Activated CD4-positive, alpha-beta T cell treated with anti-CD3 and anti-CD28 coated beads, Interleukin-2, amount 10 ng/mL, durations not matched to agents 7 days and 5 days (primary cell): ENCODE results near the gene SUSD4. TPM values are rescaled to one million over a fixed set of nuclear protein-coding genes. Genes with fewer than 3 reads are reported as not detected.

Source experiments
- CTCF ChIA-PET: fragments of 350-600 bp; sonication (Branson Sonifier 250); formaldehyde crosslinking; loops from one replicate; lab custom pipeline; 2021; ENCODE audit warnings: antibody characterized with exemption; lab: Charles Lee
- POLR2A ChIA-PET: fragments of 350-600 bp; sonication (Branson Sonifier 250); formaldehyde crosslinking; loops from one replicate; lab custom pipeline; 2021; ENCODE audit warnings: antibody characterized with exemption; lab: Charles Lee
- DNase-seq: peaks from one replicate; pipeline ENCODE4 v3.0.0-alpha.2; 2020
- H3K27ac Mint-ChIP-seq: one replicate; pipeline ENCODE4 v1.8.0; 2021; ENCODE audit warnings: mild to moderate bottlenecking, moderate library complexity, mixed read lengths
- H3K27me3 Mint-ChIP-seq: one replicate; pipeline ENCODE4 v1.8.0; 2021; ENCODE audit warnings: mixed read lengths
- H3K36me3 Mint-ChIP-seq: one replicate; pipeline ENCODE4 v1.8.0; 2021; ENCODE audit warnings: low read depth, mixed read lengths
- H3K4me1 Mint-ChIP-seq: one replicate; pipeline ENCODE4 v1.8.0; 2021; ENCODE audit warnings: mixed read lengths
- H3K4me3 Mint-ChIP-seq: one replicate; pipeline ENCODE4 v1.8.0; 2021; ENCODE audit warnings: mild to moderate bottlenecking, moderate library complexity, mixed read lengths
- H3K9me3 Mint-ChIP-seq: one replicate; pipeline ENCODE4 v1.8.0; 2021; ENCODE audit warnings: mixed read lengths
- total RNA-seq, 2 experiments: library from RNA; stranded (reverse); gene quantifications; one replicate each; pipeline ENCODE4 v1.2.3, GENCODE V29; 2021

SUSD4 gene
- total RNA-seq, 2 experiments from 2014 or later: 2.9 to 4.8 TPM

- no peak overlapping the region for H3K27ac Mint-ChIP-seq
- peaks cover 4% of the 10 kb centered on the region for H3K9me3 Mint-ChIP-seq
- H3K27me3 Mint-ChIP-seq: no peaks in the 10 kb centered on the region
- ChIA-PET POLR2A (no interaction called here), CTCF (interaction anchor here (0.8 to 1.6 kb wide), 3 partner anchors 29 to 230 kb away, joined by 3 to 4 read pairs (median 3); no protein-coding TSS in a partner anchor)
- no peaks in the 10 kb centered on the region for H3K36me3 Mint-ChIP-seq
- peaks cover 30% of the 10 kb centered on the region for H3K4me1 Mint-ChIP-seq
- no peak for DNase-seq
- H3K4me3 Mint-ChIP-seq: no peak overlapping the region
Observed at GRCh38 chr1:223249854-223250631, 113.9 kb downstream of the SUSD4 start.

GRCh38 chr1:223248770-223249140, 115.2 kb downstream of the SUSD4 start:
- H3K4me3 Mint-ChIP-seq: no peak overlapping the region
- no peaks in the 10 kb centered on the region for H3K36me3 Mint-ChIP-seq
- peak overlapping the region; percentile 21 for H3K27ac Mint-ChIP-seq
- peaks cover 4% of the 10 kb centered on the region for H3K9me3 Mint-ChIP-seq
- no peaks in the 10 kb centered on the region for H3K27me3 Mint-ChIP-seq
- ChIA-PET CTCF (no interaction called here), POLR2A (no interaction called here)
- DNase-seq: peak; percentile 60
- peaks cover 42% of the 10 kb centered on the region for H3K4me1 Mint-ChIP-seq

- Mint-ChIP-seq H3K9me3 (peaks cover 4% of the 10 kb centered on the region), H3K4me3 (no peak overlapping the region), H3K27me3 (no peaks in the 10 kb centered on the region), H3K4me1 (peaks cover 42% of the 10 kb centered on the region), H3K27ac (peak overlapping the region; percentile 42), H3K36me3 (no peaks in the 10 kb centered on the region)
- ChIA-PET CTCF (no interaction called here), POLR2A (no interaction called here)
- no peak for DNase-seq
Observed at GRCh38 chr1:223248001-223248769, 115.8 kb downstream of the SUSD4 start.

DNA sequence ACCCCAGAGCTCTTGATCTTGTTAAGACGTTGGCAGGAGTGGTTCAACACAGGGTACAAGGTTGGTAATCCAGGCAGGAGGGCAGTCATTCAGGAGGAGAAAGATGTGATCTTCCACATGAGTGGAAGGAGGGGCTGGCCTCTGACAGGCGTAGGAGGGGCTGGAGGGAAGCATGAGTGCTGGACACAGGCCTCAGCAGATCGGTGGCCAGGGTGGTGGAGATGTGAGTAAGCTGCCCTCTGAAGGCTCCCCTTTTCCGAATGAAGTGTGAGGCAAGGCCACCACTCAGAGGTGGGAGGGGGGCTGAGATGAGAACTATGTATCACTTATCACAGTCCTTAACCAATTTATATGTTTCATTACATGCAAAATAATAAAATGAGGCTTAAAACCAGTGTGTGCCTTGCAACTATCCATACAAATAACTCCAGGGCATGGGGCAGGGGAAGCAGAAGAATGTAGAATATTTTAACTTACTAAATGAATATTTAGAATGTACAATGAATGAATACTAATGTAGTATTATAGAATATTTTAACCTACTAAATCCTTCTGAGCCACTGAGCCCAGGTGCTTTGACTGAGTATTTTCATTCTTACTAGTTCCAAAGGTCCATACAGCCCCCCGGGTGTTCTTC, 117.4 kb downstream of the SUSD4 start:
- ChIA-PET CTCF (interaction anchor here (1.2 kb wide), 1 partner anchor 112 kb away, joined by 3 read pairs; no protein-coding TSS in a partner anchor), POLR2A (no interaction called here)
- Mint-ChIP-seq H3K27me3 (no peaks in the 10 kb centered on the region), H3K9me3 (peaks cover 4% of the 10 kb centered on the region), H3K27ac (no peak overlapping the region), H3K4me1 (peaks cover 42% of the 10 kb centered on the region), H3K36me3 (no peaks in the 10 kb centered on the region), H3K4me3 (no peak overlapping the region)
- DNase-seq: no peak

DNA sequence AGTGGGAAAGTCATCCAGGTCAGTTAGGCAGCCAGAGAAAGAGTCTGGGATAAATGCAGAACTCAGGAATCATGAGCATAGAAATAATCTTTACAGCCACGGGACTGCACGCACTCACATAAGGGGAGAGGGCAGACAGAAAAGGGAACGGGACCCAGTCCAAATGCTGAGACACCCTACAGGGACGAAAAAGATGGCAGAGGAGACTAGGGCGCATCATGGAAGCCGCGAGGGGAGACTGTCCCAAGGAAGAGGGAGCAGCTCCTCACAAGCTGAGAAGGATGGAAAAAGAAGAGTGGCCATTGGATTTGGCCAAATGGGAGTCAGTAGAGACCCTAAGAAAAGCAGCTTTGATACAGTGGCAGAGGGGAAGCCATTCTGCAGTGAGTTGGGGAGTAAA, 118.0 kb downstream of the SUSD4 start:
- Mint-ChIP-seq H3K27ac (no peak overlapping the region), H3K27me3 (no peaks in the 10 kb centered on the region), H3K4me1 (peaks cover 44% of the 10 kb centered on the region), H3K9me3 (peaks cover under 1% of the 10 kb centered on the region), H3K4me3 (no peak overlapping the region), H3K36me3 (no peaks in the 10 kb centered on the region)
- ChIA-PET POLR2A (no interaction called here), CTCF (no interaction called here)
- DNase-seq: no peak

DNA sequence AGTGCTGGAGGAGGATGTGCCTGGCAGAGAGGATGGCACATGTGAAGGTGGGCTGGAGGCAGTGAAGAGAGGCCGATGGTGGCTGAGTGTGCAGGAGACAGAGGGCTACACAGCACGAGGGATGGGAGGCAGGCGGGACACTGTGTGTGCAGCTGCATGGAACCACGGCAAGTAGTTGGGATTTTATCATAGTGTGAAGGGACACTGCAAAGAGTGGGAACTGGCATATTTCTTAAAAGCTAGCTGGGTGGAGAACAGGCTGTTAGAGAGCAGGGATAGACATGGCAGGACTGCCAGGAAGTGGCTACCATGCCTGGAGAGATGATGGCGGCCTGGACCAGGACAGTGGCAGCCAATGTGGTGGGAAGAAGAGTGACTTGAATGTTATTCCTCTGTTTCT, 118.6 kb downstream of the SUSD4 start:
- no peak overlapping the region for H3K27ac Mint-ChIP-seq
- DNase-seq: no peak
- H3K4me1 Mint-ChIP-seq: peaks cover 47% of the 10 kb centered on the region
- H3K36me3 Mint-ChIP-seq: no peaks in the 10 kb centered on the region
- POLR2A ChIA-PET: no interaction called here
- no peaks in the 10 kb centered on the region for H3K27me3 Mint-ChIP-seq
- no peak overlapping the region for H3K4me3 Mint-ChIP-seq
- H3K9me3 Mint-ChIP-seq: no peaks in the 10 kb centered on the region
- CTCF ChIA-PET: interaction anchor here (1.1 kb wide), 1 partner anchor 112 kb away, joined by 4 read pairs; no protein-coding TSS in a partner anchor

DNA sequence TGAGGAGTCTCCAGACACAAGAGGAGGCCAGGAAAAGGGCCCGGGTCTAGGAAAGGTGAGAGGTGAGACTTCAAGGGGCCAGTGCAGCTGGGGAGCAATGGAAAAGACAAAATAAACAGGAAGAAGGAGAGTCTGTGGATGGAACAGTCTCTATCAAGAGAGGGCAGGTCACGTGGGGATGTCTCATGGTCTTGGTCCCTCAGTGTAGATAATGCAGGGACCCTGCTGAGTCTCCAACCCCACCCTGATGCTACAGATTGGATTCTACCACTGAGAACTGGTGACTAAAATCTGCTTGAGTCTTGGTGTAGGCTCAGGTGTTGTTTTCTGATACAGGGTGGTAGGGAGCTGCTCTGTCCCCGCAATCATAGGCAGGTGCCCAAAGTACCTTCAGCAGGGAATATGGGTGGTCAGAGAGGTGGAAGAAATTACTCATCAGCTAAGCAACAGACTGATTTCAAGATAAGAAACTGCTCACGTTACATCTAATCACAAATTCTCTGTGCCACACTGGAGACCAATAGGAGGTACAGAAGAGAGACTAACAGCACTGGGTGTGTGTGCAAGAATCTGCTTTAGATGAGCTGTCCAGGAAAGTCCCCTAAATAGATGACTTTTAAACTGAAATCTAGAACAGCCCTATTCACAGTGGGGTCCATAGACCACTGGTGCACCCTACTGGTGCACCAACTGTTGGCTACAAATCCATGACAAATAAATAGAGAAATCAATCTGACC, 119.4 kb downstream of the SUSD4 start:
- Mint-ChIP-seq H3K27me3 (no peaks in the 10 kb centered on the region), H3K27ac (no peak overlapping the region), H3K36me3 (no peaks in the 10 kb centered on the region), H3K9me3 (no peaks in the 10 kb centered on the region), H3K4me3 (no peak overlapping the region), H3K4me1 (peaks cover 45% of the 10 kb centered on the region)
- no peak for DNase-seq
- CTCF ChIA-PET: interaction anchor here (1.1 to 1.9 kb wide), 2 partner anchors 10 to 111 kb away, joined by 4 to 5 read pairs; no protein-coding TSS in a partner anchor
- POLR2A ChIA-PET: no interaction called here

- H3K4me3 Mint-ChIP-seq: no peak overlapping the region
- no peak for DNase-seq
- CTCF ChIA-PET: interaction anchor here (1.0 to 1.9 kb wide), 2 partner anchors 11 to 29 kb away, joined by 3 to 5 read pairs; no protein-coding TSS in a partner anchor
- H3K4me1 Mint-ChIP-seq: peaks cover 36% of the 10 kb centered on the region
- no peaks in the 10 kb centered on the region for H3K27me3 Mint-ChIP-seq
- POLR2A ChIA-PET: no interaction called here
- H3K27ac Mint-ChIP-seq: no peak overlapping the region
- H3K36me3 Mint-ChIP-seq: no peaks in the 10 kb centered on the region
- H3K9me3 Mint-ChIP-seq: peaks cover 2% of the 10 kb centered on the region
Observed at GRCh38 chr1:223243441-223244050, 120.4 kb downstream of the SUSD4 start.

- no peak for DNase-seq
- Mint-ChIP-seq H3K36me3 (no peaks in the 10 kb centered on the region), H3K27ac (no peak overlapping the region), H3K4me3 (no peak overlapping the region), H3K4me1 (peaks cover 31% of the 10 kb centered on the region), H3K27me3 (no peaks in the 10 kb centered on the region), H3K9me3 (peaks cover 2% of the 10 kb centered on the region)
- ChIA-PET CTCF (interaction anchor here (1.0 to 1.9 kb wide), 2 partner anchors 12 to 30 kb away, joined by 3 to 5 read pairs; no protein-coding TSS in a partner anchor), POLR2A (no interaction called here)
Observed at GRCh38 chr1:223242971-223243370, 121.0 kb downstream of the SUSD4 start.

DNA sequence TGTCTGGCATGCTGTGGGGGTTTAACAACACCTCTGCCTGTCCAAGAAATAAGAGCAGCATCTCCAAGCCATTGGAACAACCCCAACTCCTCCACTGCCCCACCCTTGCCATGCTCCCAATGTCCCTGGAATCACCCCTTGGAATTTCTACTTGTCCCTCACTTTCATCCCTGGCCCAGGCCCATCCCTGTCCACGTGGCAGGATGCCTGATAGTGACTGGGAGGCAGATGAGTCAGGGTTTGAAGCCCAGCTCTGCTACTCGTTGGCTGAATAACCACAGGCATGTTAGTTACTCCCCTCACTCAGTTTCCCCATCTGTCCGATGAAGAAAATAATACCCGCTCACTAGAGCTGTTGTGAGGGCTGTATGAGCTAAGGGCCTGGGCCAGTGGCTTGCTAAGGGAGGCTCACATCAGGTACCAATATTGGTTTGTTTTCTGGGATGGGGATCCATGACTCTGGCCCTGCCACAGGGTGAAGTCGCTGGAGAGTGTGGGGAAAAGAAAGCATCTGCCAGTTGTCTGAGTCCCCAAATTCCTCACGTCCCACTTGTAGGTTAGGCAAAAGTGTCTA, 121.5 kb downstream of the SUSD4 start:
- POLR2A ChIA-PET: no interaction called here
- no peak overlapping the region for H3K27ac Mint-ChIP-seq
- H3K4me3 Mint-ChIP-seq: no peak overlapping the region
- H3K9me3 Mint-ChIP-seq: peaks cover 5% of the 10 kb centered on the region
- H3K4me1 Mint-ChIP-seq: peaks cover 28% of the 10 kb centered on the region
- CTCF ChIA-PET: interaction anchor here (1.0 to 1.9 kb wide), 2 partner anchors 12 to 30 kb away, joined by 3 to 5 read pairs; no protein-coding TSS in a partner anchor
- DNase-seq: no peak
- no peaks in the 10 kb centered on the region for H3K36me3 Mint-ChIP-seq
- no peaks in the 10 kb centered on the region for H3K27me3 Mint-ChIP-seq

- Mint-ChIP-seq H3K27me3 (no peaks in the 10 kb centered on the region), H3K4me1 (peaks cover 24% of the 10 kb centered on the region), H3K27ac (no peak overlapping the region), H3K9me3 (peaks cover 14% of the 10 kb centered on the region), H3K4me3 (no peak overlapping the region), H3K36me3 (peaks cover 2% of the 10 kb centered on the region)
- no peak for DNase-seq
- CTCF ChIA-PET: no interaction called here
- POLR2A ChIA-PET: no interaction called here
Observed at GRCh38 chr1:223240122-223240521, 123.9 kb downstream of the SUSD4 start.
